Body of pancreas (tissue), 4 donors: ENCODE data around the gene KIF25.

Source experiments
- CTCF ChIP-seq, 7 experiments: fragments of 450-650 bp in 4 of 7; fragments of 200-600 bp in 3 of 7; sonication (generic) in 3 of 7; IDR thresholded peaks; one replicate each; pipeline ENCODE4 v1.5.1; 2016 to 2019; ENCODE audit warnings: antibody characterized with exemption in 7 of 7
- POLR2A ChIP-seq, 3 donors: fragments of 450-650 bp; IDR thresholded peaks; one replicate each; pipeline ENCODE4 v1.6.1; 2016; ENCODE audit warnings: antibody characterized with exemption in 3 of 3, mild to moderate bottlenecking in 2 of 3

GRCh38 chr6:168049277-168049676, 51.8 kb downstream of the KIF25 start:
- no peak for TF ChIP-seq CTCF (IDR thresholded peaks at IDR 0.05)
- TF ChIP-seq POLR2A (IDR thresholded peaks at IDR 0.05) = no peak
